Progenitor cell of endocrine pancreas (in vitro differentiated cells): ENCODE data around the gene ZBTB20. TPM values are rescaled to one million over a fixed set of nuclear protein-coding genes. Genes with fewer than 3 reads are reported as not detected.

Experiments used
- DNase-seq: peaks from one replicate; pipeline ENCODE4 v3.0.0; 2021; ENCODE audit warnings: low spot score; ENCODE audit not compliant: unreplicated experiment
- H3K27ac Mint-ChIP-seq: 2 replicates; pipeline ENCODE4 v1.8.0; 2021; ENCODE audit warnings: mild to moderate bottlenecking, moderate library complexity, mixed read lengths
- H3K27me3 Mint-ChIP-seq: 2 replicates; pipeline ENCODE4 v1.8.0; 2021; ENCODE audit warnings: mixed read lengths
- H3K36me3 Mint-ChIP-seq: 2 replicates; pipeline ENCODE4 v1.8.0; 2022; ENCODE audit warnings: mixed read lengths; ENCODE audit not compliant: insufficient read depth
- H3K4me1 Mint-ChIP-seq: 2 replicates; pipeline ENCODE4 v1.8.0; 2021; ENCODE audit warnings: low read depth, mixed read lengths
- H3K4me3 Mint-ChIP-seq: 2 replicates; pipeline ENCODE4 v1.8.0; 2021; ENCODE audit warnings: low read depth, mild to moderate bottlenecking, moderate library complexity, mixed read lengths
- H3K9me3 Mint-ChIP-seq: 2 replicates; pipeline ENCODE4 v1.8.0; 2021; ENCODE audit warnings: low read depth, mixed read lengths
- CTCF ChIP-seq: fragments of 200-600 bp; sonication (generic); IDR thresholded peaks from one replicate; pipeline ENCODE4 v1.5.0; 2021; ENCODE audit warnings: antibody characterized with exemption, mild to moderate bottlenecking; ENCODE audit not compliant: unreplicated experiment
- total RNA-seq: library from RNA; stranded (reverse); gene quantifications from 2 replicates; pipeline ENCODE4 v1.2.1, GENCODE V29; 2021

ZBTB20 gene
- total RNA-seq, 1 donor from 2014 or later, result 27.3 TPM

- Mint-ChIP-seq H3K27ac (no peak overlapping the region), H3K36me3 (peaks cover 19% of the 10 kb centered on the region), H3K9me3 (peaks cover 8% of the 10 kb centered on the region), H3K27me3 (no peaks in the 10 kb centered on the region), H3K4me3 (no peak overlapping the region), H3K4me1 (no peaks in the 10 kb centered on the region)
- TF ChIP-seq CTCF, result no peak
- DNase-seq, result no peak
Measured at GRCh38 chr3:114333923-114334240, 813.2 kb downstream of the ZBTB20 start.

DNA sequence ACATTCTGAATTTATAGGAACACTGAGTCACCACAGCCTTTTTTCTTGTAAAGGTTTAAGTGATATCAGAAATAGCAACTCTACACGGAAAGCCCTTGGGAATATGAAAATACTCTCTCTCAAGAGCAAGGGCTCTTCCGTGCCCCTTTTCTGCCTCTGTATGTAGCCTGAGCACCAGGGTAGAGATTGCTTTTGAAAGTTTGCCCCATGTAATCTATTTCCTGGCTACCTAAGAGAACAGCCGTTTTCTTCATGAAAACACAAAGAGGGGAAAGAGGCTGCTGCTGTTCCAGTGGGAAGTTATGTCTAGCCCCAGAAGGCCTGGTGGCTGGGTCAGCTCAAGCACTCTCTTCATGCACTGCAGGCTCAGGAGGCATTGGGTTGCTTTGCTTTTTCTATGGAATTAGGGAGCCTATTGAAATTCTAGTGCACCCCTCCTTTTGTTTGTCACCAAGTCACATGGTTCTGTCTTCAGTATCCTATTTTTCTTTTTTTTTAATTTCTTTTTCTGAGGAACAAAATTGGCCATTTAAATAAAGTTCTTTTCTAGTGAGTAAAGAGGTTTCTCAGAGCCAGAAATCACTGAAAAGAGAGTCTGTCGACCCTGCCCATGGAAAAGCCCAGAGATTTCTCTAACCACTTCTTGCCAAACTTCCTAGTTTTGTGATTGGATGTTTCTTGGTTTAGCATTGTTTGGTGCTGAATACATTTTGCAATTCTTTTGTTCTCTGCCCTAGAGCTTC is 813.7 kb downstream of the ZBTB20 start:
- no peak for DNase-seq
- peaks cover 20% of the 10 kb centered on the region for H3K36me3 Mint-ChIP-seq
- no peaks in the 10 kb centered on the region for H3K27me3 Mint-ChIP-seq
- peaks cover 8% of the 10 kb centered on the region for H3K9me3 Mint-ChIP-seq
- H3K27ac Mint-ChIP-seq, result no peak overlapping the region
- no peaks in the 10 kb centered on the region for H3K4me1 Mint-ChIP-seq
- TF ChIP-seq CTCF, result no peak
- no peak overlapping the region for H3K4me3 Mint-ChIP-seq

DNA sequence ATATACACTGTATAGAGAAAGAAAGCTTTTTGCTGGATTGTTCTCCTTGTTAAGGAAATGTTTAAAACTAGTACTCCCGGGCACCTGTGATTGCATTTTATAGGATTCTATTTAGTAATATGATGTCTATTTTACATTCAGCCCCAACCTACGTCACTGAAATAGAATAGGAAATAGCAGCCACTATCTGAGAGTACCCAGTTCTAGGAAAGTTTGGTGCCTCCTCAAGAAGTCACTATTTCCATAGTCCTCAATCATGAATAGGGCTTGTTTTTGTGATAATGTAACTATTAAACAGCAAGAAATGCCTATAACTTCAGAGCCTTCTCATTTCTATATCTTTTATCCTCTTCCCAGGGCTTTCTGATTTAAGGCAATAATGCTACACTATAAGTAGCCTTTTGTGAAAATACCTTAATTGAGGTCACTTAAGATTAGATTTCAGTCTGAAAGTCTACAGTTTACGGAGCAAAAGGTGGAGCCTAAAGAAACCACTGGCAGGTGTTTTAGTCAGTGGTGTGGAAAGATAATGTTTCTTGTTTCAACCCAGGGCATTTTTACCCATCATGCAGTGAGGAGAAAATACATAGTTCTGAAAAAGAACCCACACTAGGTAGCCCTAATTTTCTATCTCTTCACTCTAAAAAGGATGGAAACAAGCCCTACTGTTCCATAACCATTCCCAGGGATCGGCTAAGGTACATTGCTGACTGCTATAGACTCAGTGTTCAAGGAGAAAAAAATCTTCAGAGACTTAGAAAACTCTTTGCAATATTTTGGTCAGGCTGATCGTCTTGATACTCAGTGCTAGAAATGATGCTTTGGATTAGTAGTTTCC is 814.5 kb downstream of the ZBTB20 start:
- no peak for DNase-seq
- Mint-ChIP-seq H3K9me3 (peaks cover 8% of the 10 kb centered on the region), H3K4me1 (no peaks in the 10 kb centered on the region), H3K27me3 (no peaks in the 10 kb centered on the region), H3K27ac (no peak overlapping the region), H3K4me3 (no peak overlapping the region), H3K36me3 (peaks cover 17% of the 10 kb centered on the region)
- no peak for TF ChIP-seq CTCF

DNA sequence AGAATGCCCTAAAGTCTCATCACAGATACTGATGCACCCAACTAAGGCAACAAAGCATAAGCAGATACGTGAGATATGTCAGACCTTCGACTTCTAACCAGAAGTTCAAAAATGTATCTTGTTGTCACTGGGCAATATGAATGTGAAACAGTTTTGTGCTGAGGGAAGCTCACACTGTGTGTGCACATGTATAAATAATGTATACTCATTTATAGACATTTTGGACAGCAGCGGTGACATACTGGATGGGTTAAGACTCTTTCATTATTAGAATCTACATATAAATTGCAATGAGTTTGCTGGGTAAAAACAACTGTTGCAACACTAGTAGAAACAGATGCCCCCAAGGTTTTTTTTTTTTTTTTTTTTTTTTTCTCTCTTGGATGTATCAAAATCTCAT is 815.4 kb downstream of the ZBTB20 start:
- Mint-ChIP-seq H3K27me3 (no peaks in the 10 kb centered on the region), H3K9me3 (peaks cover 8% of the 10 kb centered on the region), H3K4me1 (no peaks in the 10 kb centered on the region), H3K36me3 (peaks cover 17% of the 10 kb centered on the region), H3K27ac (no peak overlapping the region), H3K4me3 (no peak overlapping the region)
- no peak for DNase-seq
- TF ChIP-seq CTCF, result no peak

DNA sequence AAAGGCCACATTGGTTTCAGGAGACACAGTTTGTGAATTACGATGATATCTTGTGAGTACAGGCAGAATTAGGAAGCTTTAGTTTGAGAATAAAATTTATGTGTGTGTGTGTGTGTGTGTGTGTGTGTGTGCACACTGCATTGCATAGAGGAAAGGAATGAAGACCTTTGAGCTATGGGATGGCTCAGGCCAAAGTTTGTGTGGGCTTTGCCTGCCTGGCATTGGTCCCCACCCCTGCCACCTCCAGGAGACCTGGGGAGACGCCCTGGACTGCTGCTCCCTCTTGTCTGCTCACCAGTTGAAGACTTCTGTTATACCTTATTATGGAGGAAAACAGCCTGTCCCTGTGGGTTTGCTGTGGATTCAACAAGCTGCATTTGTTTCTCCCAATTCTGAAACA is 816.1 kb downstream of the ZBTB20 start:
- Mint-ChIP-seq H3K27me3 (no peaks in the 10 kb centered on the region), H3K36me3 (peaks cover 15% of the 10 kb centered on the region), H3K9me3 (peaks cover 8% of the 10 kb centered on the region), H3K4me3 (no peak overlapping the region), H3K27ac (no peak overlapping the region), H3K4me1 (peaks cover 3% of the 10 kb centered on the region)
- no peak for DNase-seq
- TF ChIP-seq CTCF, result no peak
